SW 1271 (cell line): Measurements from ENCODE around the gene ECI1.

Experiments
- DNase-seq, 2 experiments: peaks; one replicate each; lab custom pipeline; 2025; lab: John Stamatoyannopoulos, UW

The ECI1 gene

GRCh38 chr16:2233872-2234812, 17.2 kb downstream of the ECI1 start:
- no peak for DNase-seq

DNA sequence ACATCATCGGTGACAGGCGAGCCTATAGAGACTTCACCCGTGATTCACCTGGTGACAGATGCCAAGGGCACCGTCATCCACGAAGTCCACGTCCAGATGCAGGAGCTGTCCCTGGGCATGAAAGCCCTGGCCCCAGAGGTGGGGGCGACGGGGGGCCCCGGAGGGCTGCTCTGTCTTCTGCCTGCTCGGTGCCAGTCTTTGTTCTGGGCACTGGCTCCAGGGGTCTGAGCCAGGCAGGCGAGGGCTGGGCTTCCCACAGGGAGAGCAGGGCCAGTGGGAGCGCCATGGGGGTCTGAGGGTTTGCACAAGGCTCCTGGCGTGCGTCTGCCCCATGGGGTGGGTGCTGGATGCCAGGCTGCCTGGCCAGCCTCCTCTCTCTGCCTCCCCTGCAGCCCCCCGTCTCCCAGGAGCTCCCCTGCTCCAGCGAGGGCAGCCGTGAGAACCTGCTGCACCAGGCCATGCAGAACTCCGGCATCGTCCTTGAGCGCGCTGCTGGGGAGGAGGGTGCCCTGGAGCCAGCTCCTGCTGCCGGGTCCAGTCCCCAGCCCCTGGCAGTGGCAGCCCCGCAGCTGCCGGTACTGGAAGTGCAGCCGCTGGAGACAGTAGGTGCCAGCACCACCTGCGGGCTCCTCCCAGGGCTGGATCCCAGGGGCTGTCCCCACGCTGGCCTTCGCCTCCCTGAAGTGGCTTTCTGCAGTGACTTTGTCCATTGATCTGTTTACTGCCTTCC, 18.2 kb downstream of the ECI1 start:
- no peak for DNase-seq

GRCh38 chr16:2232094-2232990, 19.0 kb downstream of the ECI1 start:
- no peak for DNase-seq

DNA sequence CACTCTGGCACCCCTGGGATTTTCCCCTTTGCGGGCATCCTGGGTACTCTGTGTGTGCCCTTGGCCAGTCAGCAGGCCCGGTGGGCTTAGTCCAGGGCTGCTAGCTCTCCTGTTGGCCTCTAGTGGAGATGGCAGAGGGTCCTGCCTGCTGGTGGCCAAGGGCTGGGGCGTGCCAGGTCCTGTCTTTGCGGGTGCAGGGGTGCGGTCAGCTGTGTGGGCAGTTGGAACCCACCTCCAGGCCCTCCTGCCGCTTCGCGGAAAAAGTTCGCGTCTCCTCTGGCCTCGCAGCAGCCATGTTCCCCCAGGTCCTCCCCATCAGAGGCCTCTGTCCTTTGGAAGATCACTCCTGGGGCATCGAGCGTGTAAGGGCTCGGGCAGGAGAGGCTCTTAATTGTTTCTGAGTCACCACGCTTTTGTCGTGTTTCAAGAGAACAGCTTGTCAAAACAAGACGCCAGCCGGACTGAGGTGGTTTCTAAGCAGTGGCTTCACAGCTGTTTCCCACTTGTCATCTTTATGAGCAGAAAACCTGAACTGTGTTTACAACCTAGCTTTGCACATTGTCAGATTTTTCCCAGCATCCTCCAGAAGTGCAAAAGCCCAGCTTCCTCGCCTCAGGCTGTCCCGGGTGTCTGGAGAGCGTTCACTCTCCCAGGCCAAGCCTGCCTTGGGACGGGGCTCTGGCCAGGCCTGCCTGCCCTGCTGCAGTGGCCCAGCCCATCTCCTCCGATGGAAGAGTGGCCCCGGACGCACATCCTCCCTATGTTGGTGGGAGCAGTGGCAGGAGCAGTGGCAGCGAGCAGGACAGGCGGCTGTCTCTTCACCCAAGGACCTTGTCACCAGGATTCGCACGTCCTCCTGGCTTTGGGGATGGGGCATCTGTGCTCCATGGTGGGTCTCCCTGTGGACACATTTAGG, 20.1 kb downstream of the ECI1 start:
- DNase-seq, result no peak

DNA sequence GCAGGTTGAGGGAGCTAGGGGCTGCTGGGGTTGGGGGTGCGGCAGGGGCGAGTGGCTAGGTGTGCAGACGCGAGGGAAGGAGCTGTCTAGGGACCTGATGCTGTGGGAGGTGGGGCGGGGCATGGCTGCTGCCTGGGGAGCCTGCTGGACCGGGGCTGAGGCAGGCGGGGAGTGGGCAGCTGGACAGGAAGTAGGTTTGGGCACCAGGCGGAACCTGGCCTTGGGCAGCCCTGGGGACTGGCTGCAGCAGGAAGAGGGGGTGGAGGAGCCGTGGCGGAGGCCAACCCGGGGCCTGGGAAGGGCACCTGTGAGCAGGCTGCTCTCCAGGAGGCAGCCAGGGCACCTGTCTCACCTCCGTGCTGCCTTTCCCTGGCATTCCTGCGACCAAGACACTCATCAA, 21.0 kb downstream of the ECI1 start:
- DNase-seq, result no peak

- DNase-seq, result no peak
These were observed 21.6 kb downstream of the ECI1 start for GRCh38 chr16:2229632-2230250.

DNA sequence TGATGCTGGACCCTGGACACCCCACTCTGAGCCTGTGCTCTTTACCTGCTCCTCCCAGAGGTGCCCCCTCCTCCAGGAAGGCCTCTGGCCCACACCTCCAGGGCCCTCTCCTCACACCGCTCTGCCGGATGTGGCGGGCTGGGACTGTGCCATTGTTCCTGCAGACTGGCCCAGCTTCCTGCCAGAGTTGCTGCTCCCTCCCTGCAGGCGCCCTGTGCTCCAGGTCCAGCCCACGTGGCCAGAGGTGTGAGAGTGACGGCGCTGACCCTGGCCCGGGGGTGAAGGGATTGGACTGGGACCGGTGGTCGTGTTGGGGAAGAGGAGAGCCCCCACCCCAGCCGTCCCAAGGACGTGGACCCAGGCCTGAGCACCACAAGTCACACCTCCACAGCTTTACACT, 22.3 kb downstream of the ECI1 start:
- DNase-seq, result no peak

GRCh38 chr16:2228161-2228824, 23.1 kb downstream of the ECI1 start:
- no peak for DNase-seq

DNA sequence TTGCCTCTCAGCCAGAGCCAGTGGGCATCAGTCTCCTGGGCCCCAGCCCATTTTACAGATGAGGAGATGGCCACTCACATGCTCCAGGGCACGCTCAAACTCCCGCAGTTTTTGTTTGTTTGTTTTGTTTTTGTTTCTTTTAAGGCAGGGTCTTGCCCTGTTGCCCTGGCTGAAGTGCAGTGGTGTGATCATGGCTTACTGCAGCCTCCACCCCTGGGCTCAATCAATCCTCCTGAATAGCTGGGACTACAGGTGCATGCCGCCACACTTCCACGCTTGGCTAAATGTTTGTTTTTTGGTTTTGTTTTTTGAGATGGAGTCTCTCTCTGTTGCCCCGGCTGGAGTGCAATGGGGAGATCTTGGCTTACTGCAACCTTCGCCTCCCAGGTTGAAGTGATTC, 24.5 kb downstream of the ECI1 start:
- no peak for DNase-seq

GRCh38 chr16:2226245-2226793, 25.1 kb downstream of the ECI1 start:
- DNase-seq, result no peak

- no peak for DNase-seq
These were observed 27.4 kb downstream of the ECI1 start for GRCh38 chr16:2223942-2224486.

GRCh38 chr16:2223221-2223941, 28.0 kb downstream of the ECI1 start, which contains the start of gene E4F1:
Gene E4F1, plus strand, starts transcription at chr16:2223591. Its CDS starts 23 bp downstream, at chr16:2223614.
- DNase-seq, result peak; percentile 93 to 94

DNA sequence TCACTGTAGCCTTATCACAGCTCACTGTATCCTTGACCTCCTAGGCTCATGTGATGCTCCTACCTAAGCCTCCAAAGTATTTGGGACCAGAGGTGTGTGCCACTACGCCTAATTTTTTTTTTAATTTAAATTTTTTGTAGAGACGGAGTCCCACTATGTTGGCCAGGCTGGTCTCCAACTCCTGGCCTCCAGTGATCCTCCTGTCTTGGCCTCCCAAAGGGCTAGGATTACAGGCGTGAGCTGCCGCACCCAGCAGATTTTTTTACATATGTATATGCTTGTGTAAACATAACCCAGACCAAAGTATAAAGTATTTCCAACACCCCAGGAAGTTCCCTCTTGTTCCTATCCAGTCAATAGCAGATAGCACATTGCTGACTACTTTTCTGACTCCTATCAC, 35.1 kb downstream of the ECI1 start:
- DNase-seq, result no peak

- DNase-seq, result no peak
These were observed 36.7 kb downstream of the ECI1 start, which contains the start of gene PGP for GRCh38 chr16:2214719-2214968. Gene PGP, minus strand, starts transcription at chr16:2214840. Its CDS starts 63 bp downstream, at chr16:2214777.

DNA sequence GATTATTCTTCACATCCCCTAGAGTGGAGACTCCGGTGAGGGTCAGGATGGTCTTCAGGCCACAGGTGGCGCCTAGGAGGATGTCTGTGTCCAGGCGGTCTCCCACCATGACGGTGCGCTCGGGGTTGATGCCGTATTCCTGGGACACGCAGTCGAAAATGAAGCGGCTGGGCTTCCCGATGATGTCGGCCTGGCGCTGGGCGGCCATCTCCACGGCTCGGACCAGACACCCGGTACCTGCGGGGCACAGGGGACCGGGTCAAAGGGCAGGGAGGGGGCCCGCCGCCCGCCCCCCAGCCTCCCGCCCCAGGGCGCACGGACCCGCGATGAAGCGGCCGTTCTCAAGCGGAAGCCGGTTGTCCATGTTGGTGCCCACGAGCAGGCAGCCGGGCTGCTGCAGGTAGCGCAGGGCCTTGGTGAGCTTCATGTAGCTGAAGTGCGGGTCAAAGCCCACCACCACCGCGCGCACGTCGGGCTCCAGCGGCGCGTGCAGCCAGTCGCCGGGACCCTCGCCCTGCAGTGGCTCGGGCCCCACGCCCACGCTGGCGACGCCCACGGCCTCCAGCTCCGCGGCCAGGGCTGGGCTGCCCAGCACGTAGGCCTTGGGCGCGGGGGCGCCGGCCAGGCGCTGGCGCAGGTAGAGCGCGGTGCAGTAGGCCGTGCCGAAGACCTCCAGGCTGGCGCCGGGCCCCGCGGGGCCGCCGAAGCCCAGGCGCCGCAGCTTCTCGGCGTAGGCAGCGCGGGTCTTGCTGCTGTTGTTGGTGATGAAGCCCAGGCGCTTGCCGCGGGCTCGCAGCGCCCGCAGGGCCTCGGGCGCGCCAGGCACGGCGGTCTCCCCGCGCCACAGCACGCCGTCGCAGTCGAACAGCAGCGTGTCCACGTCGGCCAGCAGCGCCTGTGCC, 37.3 kb downstream of the ECI1 start:
- no peak for DNase-seq

GRCh38 chr16:2212362-2213324, 38.7 kb downstream of the ECI1 start:
- no peak for DNase-seq

- DNase-seq, result no peak
These were observed 39.5 kb downstream of the ECI1 start for GRCh38 chr16:2211923-2212347.
